ENCODE results near the gene SURF1.
"Not testable (repeated sequence)": the region's sequence is repeated elsewhere in the genome, so short reads cannot be mapped to it uniquely, and the experiment has no call there.

SURF1 gene

GRCh38 chr9:133383438-133383837 lies 27.2 kb upstream of the SURF1 start:
- DNase-seq (ENCODE audit: low read depth), result no peak

GRCh38 chr9:133382507-133383141 lies 26.3 kb upstream of the SURF1 start:
- DNase-seq (ENCODE audit: low read depth), result no peak

GRCh38 chr9:133380734-133381133 lies 24.4 kb upstream of the SURF1 start:
- no peak for DNase-seq (ENCODE audit: low read depth)

- no peak for DNase-seq (ENCODE audit: low read depth)
Measured at GRCh38 chr9:133379153-133380086, 23.1 kb upstream of the SURF1 start.

- DNase-seq (ENCODE audit: low read depth), result no peak
Measured at GRCh38 chr9:133378408-133378962, 22.2 kb upstream of the SURF1 start.

- peak; percentile 77 for DNase-seq (ENCODE audit: low read depth)
Measured at GRCh38 chr9:133377721-133378216, 21.5 kb upstream of the SURF1 start.

GRCh38 chr9:133377280-133377679 lies 21.0 kb upstream of the SURF1 start:
- DNase-seq (ENCODE audit: low read depth), result not testable (repeated sequence)

- peak; percentile 91 for DNase-seq (ENCODE audit: low read depth)
Measured at GRCh38 chr9:133375724-133376654, 19.7 kb upstream of the SURF1 start, which contains the start of the genes STKLD1 and SURF4. Gene STKLD1, plus strand, starts transcription at chr9:133376366. Its CDS starts 108 bp downstream, at chr9:133376474. Gene SURF4, minus strand, starts transcription at chr9:133376060. Its CDS starts 91 bp downstream, at chr9:133375969.

- no peak for DNase-seq (ENCODE audit: low read depth)
Measured at GRCh38 chr9:133375116-133375723, 18.9 kb upstream of the SURF1 start.

- DNase-seq (ENCODE audit: low read depth), result no peak
Measured at GRCh38 chr9:133374612-133375115, 18.4 kb upstream of the SURF1 start.

- DNase-seq (ENCODE audit: low read depth), result no peak
Measured at GRCh38 chr9:133372144-133372543, 15.9 kb upstream of the SURF1 start.

GRCh38 chr9:133371261-133371711 lies 15.0 kb upstream of the SURF1 start:
- DNase-seq (ENCODE audit: low read depth), result no peak

GRCh38 chr9:133370685-133371084 lies 14.4 kb upstream of the SURF1 start:
- DNase-seq (ENCODE audit: low read depth), result no peak

- no peak for DNase-seq (ENCODE audit: low read depth)
Measured at GRCh38 chr9:133369933-133370332, 13.6 kb upstream of the SURF1 start.

GRCh38 chr9:133369422-133369821 lies 13.1 kb upstream of the SURF1 start:
- no peak for DNase-seq (ENCODE audit: low read depth)

GRCh38 chr9:133368249-133368881 lies 12.1 kb upstream of the SURF1 start:
- DNase-seq (ENCODE audit: low read depth), result no peak

GRCh38 chr9:133367778-133368177 lies 11.5 kb upstream of the SURF1 start:
- no peak for DNase-seq (ENCODE audit: low read depth)

GRCh38 chr9:133367221-133367620 lies 10.9 kb upstream of the SURF1 start:
- DNase-seq (ENCODE audit: low read depth), result no peak

- DNase-seq (ENCODE audit: low read depth), result no peak
Measured at GRCh38 chr9:133366435-133366834, 10.1 kb upstream of the SURF1 start.

- DNase-seq (ENCODE audit: low read depth), result no peak
Measured at GRCh38 chr9:133362359-133363044, 6.2 kb upstream of the SURF1 start.

Measured in GM04504 (cell line).